Esophagus muscularis mucosa (tissue), 4 donors: ENCODE data around the gene RCOR1. TPM values are rescaled to one million over a fixed set of nuclear protein-coding genes. Genes with fewer than 3 reads are reported as not detected.
"Not testable (repeated sequence)": the region's sequence is repeated elsewhere in the genome, so short reads cannot be mapped to it uniquely, and the experiment has no call there.

ENCODE experiments used
- DNase-seq: peaks from one replicate; pipeline ENCODE4 v3.0.0-alpha.2; 2017; ENCODE audit errors: extremely low spot score
- H3K27ac ChIP-seq, 4 donors: fragments of 200-600 bp; sonication (generic); replicated peaks in 1 of 4; 1 replicate in 3 of 4; 2 replicates in 1 of 4; pipeline ENCODE4 v1.5.1; 2016 to 2019; ENCODE audit warnings: mild to moderate bottlenecking in 1 of 4
- H3K27me3 ChIP-seq, 4 donors: fragments of 200-600 bp; sonication (generic); one replicate each; pipeline versions ENCODE4 v1.5.1 to v1.6.0; 2016 to 2019
- H3K36me3 ChIP-seq, 4 donors: fragments of 200-600 bp; sonication (generic); one replicate each; pipeline ENCODE4 v1.5.1; 2016 to 2019
- H3K4me1 ChIP-seq, 4 donors: fragments of 200-600 bp; sonication (generic); one replicate each; pipeline ENCODE4 v1.5.1; 2016 to 2019
- H3K4me3 ChIP-seq, 4 donors: fragments of 200-600 bp; sonication (generic); 1 replicate in 2 of 4; 2 replicates in 2 of 4; pipeline ENCODE4 v1.5.1; 2016 to 2019; ENCODE audit warnings: mild to moderate bottlenecking in 4 of 4, moderate library complexity in 1 of 4
- H3K9me3 ChIP-seq, 4 donors: fragments of 200-600 bp; sonication (generic); 1 replicate in 3 of 4; 2 replicates in 1 of 4; pipeline ENCODE4 v1.5.1; 2016 to 2019
- CTCF ChIP-seq, 3 experiments: fragments of 200-600 bp in 2 of 3; fragments of 450-650 bp in 1 of 3; sonication (generic) in 2 of 3; IDR thresholded peaks; one replicate each; pipeline ENCODE4 v1.5.1; 2017 to 2019; ENCODE audit warnings: antibody characterized with exemption in 3 of 3, mild to moderate bottlenecking in 2 of 3, moderate library complexity in 1 of 3
- EP300 ChIP-seq: sonication (generic); formaldehyde crosslinking; IDR thresholded peaks from one replicate; pipeline ENCODE4 v1.6.1; 2017; ENCODE audit warnings: antibody characterized with exemption
- POLR2A ChIP-seq: fragments of 450-650 bp; IDR thresholded peaks from one replicate; pipeline ENCODE4 v1.6.1; 2017; ENCODE audit warnings: antibody characterized with exemption, moderate library complexity, mild to moderate bottlenecking, low read depth
- POLR2AphosphoS5 ChIP-seq, 2 donors: sonication (generic); formaldehyde crosslinking; IDR thresholded peaks; one replicate each; pipeline ENCODE4 v1.6.1; 2017; ENCODE audit warnings: antibody characterized with exemption in 2 of 2
- WGBS: methylation state at CpG from one replicate; pipeline ENCODE4 v1.1.5; 2018; 5-methylcytosine and 5-hydroxymethylcytosine counted together
- intact Hi-C: fragments of 100-400 bp; cut with DNase I; formaldehyde crosslinking; loops from one replicate; pipeline ENCODE4 v1.15.1; 2023
- total RNA-seq, 4 donors: library from RNA; depleted of rRNA; stranded (reverse); fragments of >200 nt; gene quantifications; one replicate each; pipeline versions ENCODE4 v1.1.0 to v1.2.1, GENCODE V29; 2016

RCOR1 gene
- total RNA-seq, 4 donors from 2014 or later = 12.9 to 14.8 (median 13.8) TPM

GRCh38 chr14:102573591-102574046, 18.8 kb upstream of the RCOR1 start:
- TF ChIP-seq POLR2A (no peak), POLR2AphosphoS5 (IDR thresholded peaks at IDR 0.05) (no peak), CTCF (IDR thresholded peaks at IDR 0.05) (no peak), EP300 (no peak)
- intact Hi-C loops = no loop called here
- no peaks in the 10 kb centered on the region for H3K4me1 ChIP-seq
- no peak for DNase-seq
- H3K36me3 ChIP-seq = no peaks in the 10 kb centered on the region
- H3K27me3 ChIP-seq = peaks cover 0 to 5% (median 0%) of the 10 kb centered on the region in 4 donors
- H3K27ac ChIP-seq = no peak overlapping the region
- no peaks in the 10 kb centered on the region for H3K9me3 ChIP-seq
- H3K4me3 ChIP-seq = no peak overlapping the region
- 71% methylated on average over 8 of the region's 8 CpGs for WGBS

DNA sequence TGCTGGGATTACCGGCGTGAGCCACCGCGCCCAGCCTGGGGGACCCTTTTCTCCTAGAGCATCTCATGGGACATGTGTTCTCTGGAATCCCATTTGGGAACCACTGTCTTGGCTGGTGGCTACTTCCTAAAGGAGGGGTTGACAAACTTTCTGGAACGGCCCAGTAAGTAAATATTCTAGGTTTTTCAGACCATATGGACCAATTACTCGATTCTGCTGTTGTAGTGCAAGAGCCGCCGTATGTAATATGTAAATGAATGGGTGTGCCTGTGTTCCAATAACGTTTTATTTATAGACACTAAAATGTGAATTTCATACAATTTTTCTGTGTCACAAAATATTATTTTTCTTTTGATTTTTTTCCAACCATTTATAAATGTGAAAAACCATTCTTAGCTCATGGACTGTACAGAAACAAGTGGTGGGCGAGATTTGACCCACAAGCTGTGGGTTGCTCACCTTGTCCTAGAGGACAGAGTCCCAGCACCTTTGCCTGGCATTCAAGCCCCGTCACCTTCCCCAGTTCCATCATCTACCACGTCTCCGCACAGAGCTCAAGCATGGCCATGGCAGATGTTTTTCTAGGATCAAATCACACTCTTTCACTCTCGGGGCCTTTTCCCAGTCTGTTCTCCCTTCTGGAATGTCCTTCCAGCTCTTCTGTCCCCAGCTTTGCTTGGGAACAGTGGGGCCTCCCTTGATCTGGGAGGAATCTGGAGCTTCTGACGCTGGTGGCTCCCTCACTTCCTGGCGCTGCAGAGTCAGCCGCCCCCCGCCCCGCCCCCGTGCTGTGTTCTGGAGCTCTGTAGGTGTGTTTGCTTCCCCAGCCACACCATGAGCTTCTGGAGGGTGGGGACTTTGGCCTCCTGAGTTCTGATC, 17.9 kb upstream of the RCOR1 start:
- no peak overlapping the region for H3K27ac ChIP-seq
- WGBS = 80% methylated on average over 20 of the region's 20 CpGs
- H3K9me3 ChIP-seq = no peaks in the 10 kb centered on the region
- no peaks in the 10 kb centered on the region for H3K4me1 ChIP-seq
- TF ChIP-seq CTCF (IDR thresholded peaks at IDR 0.05) (no peak), POLR2AphosphoS5 (IDR thresholded peaks at IDR 0.05) (no peak), POLR2A (no peak), EP300 (no peak)
- no peak for DNase-seq
- peaks cover 0 to 5% (median 0%) of the 10 kb centered on the region in 4 donors for H3K27me3 ChIP-seq
- intact Hi-C loops = no loop called here
- no peaks in the 10 kb centered on the region for H3K36me3 ChIP-seq
- H3K4me3 ChIP-seq = no peak overlapping the region

DNA sequence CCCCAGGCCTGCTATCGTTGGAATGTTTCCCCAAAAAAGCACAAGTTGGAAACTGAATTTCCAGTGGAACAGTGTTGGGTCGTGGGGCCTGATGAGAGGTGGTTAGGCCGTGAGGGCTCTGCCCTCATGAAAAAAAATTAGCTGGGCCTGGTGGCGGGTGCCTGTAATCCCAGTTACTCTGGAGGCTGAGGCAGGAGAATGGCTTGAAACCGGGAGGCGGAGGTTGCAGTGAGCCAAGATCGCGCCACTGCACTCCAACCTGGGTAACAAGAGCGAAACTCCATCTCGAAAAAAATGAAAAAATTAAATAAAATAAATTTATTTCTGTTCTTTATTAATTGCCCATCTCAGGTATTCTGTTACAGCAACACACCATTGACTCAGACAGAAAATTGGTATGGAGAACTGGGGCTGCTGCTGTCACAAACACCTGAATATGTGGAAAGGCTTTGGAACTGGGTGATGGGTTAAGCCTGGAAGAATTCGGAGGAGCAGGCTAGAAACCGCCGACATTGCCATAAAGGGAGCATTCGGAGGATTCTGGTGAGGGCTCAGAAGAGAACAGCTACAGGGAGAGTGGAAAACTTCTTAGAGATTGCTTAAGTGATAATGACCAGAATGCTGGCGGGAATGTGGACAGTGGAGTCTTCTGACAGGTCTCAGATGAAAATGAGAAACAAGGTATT, 17.1 kb upstream of the RCOR1 start:
- H3K4me1 ChIP-seq = peaks cover 0 to 7% (median 6%) of the 10 kb centered on the region in 4 donors
- intact Hi-C loops = no loop called here
- H3K27me3 ChIP-seq = peaks cover 0 to 5% (median 0%) of the 10 kb centered on the region in 4 donors
- DNase-seq = no peak
- H3K4me3 ChIP-seq = no peak overlapping the region
- WGBS = 78% methylated on average over 15 of the region's 15 CpGs
- H3K9me3 ChIP-seq = no peaks in the 10 kb centered on the region
- TF ChIP-seq CTCF (IDR thresholded peaks at IDR 0.05) (no peak), POLR2AphosphoS5 (IDR thresholded peaks at IDR 0.05) (no peak), POLR2A (no peak), EP300 (no peak)
- H3K27ac ChIP-seq = no peak overlapping the region
- H3K36me3 ChIP-seq = no peaks in the 10 kb centered on the region

- H3K27ac ChIP-seq, H3K4me1 ChIP-seq, H3K9me3 ChIP-seq, H3K27me3 ChIP-seq, intact Hi-C loops, H3K4me3 ChIP-seq, H3K36me3 ChIP-seq, DNase-seq: not testable (repeated sequence)
- 88% methylated on average over 8 of the region's 8 CpGs for WGBS
Observed at GRCh38 chr14:102575846-102576428, 16.5 kb upstream of the RCOR1 start.

DNA sequence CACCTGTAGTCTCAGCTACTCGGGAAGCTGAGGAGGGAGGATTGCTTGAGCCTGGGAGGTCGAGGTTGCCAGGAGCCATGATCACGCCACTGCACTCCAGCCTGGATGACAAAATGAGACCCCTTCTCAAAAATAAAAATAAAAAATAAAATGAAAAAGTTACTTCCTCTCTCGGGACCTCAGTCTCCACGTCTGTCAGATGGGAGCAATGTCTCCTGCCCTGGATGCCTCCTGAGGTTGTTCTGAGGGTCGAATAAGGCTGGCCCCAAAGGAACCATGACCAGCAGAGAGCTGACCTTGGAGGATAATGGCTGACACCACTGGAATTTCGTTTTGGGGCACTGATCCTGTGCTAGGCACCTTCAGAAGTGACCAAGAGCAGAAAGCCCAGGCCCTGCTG, 13.6 kb upstream of the RCOR1 start:
- no peak for DNase-seq
- Histone ChIP-seq H3K27ac (no peak overlapping the region), H3K9me3 (no peaks in the 10 kb centered on the region), H3K4me1 (peaks cover 0 to 9% (median 7%) of the 10 kb centered on the region in 4 donors), H3K27me3 (peaks cover 0 to 5% (median 0%) of the 10 kb centered on the region in 4 donors), H3K36me3 (no peaks in the 10 kb centered on the region), H3K4me3 (no peak overlapping the region)
- TF ChIP-seq POLR2AphosphoS5 (IDR thresholded peaks at IDR 0.05) = no peak
- no peak for TF ChIP-seq CTCF (IDR thresholded peaks at IDR 0.05)
- no peak for TF ChIP-seq EP300
- TF ChIP-seq POLR2A = no peak
- intact Hi-C loops = no loop called here
- 84% methylated on average over 7 of the region's 7 CpGs for WGBS
